Measurements from ENCODE around the gene OR2W1.

OR2W1 gene

DNA sequence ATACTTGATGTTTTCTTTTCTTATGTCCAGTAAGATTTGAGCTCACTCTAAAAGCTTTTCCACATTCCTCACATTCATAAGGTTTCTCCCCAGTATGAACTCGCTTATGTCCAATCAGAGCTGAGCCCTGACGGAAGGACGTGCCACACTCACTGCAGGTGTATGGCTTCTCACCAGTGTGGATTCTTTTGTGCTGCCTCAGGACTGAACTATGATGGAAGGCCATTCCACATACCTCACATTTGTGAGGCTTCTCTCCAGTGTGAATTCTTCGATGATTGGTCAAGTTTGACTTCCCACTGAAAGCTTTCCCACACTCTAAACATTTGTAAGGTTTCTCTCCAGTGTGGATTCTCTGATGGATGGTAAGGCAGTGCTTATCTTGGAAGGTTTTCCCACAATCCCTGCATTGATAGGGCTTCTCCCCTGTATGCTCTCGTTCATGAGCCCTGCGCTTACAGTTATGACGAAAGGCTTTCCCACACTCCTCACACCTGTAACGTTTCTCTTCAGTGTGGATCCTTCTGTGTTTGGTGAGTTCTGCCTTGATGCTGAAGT lies 49.8 kb downstream of the OR2W1 start:
- no peak for DNase-seq

Measured in NCI-H748 treated with DMSO at 0.1 percent for 48 hours (cell line).